Measurements from ENCODE around the gene MFAP1.
A peak's percentile ranks its signal among the peaks of the same experiment; 100 is the strongest.

Gene MFAP1

GRCh38 chr15:43775411-43775965, 49.0 kb downstream of the MFAP1 start:
- no peak for DNase-seq

DNA sequence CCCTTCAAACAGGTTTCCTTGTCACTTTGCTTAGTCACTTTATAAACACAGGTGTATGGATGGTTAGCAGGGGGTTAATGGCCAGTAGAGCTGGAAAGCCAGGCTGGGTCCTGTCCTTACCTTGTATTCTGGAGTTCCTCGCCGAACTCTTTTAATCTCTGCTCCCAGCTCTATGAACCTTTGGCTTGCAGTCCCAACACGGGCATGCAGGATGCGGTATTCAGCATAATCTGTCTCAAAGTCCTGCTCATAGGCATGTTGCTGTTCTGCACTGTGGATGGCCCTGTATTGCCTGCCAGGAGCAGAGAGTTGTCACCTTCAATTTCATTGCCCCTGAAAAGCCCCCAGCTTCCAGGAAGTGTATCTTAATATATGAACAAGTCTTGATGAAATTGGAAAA, 50.4 kb downstream of the MFAP1 start:
- no peak for DNase-seq

- DNase-seq = no peak
Measured at GRCh38 chr15:43772624-43773023, 51.9 kb downstream of the MFAP1 start.

DNA sequence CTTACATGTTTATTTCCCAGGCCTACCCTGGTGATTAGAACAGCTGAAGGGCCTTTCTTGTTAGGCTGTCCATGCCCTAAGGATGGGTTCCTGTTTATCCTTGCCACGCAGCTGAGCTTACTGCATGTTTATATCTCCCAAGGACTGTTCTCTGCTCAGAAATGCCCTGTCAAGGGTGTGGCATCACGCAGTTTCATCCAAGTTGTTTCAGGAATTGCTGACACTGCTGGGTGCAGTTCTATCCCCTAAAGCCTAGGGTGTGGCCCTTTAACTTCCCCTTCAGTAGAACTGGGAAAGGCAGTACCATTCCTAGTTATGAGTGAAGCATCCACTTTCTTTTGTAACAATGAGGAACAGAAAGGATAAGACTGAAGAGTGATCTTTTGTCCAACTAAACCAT, 52.7 kb downstream of the MFAP1 start:
- DNase-seq = no peak

- DNase-seq = peak; percentile 54
Measured at GRCh38 chr15:43769584-43770228, 54.8 kb downstream of the MFAP1 start.

DNA sequence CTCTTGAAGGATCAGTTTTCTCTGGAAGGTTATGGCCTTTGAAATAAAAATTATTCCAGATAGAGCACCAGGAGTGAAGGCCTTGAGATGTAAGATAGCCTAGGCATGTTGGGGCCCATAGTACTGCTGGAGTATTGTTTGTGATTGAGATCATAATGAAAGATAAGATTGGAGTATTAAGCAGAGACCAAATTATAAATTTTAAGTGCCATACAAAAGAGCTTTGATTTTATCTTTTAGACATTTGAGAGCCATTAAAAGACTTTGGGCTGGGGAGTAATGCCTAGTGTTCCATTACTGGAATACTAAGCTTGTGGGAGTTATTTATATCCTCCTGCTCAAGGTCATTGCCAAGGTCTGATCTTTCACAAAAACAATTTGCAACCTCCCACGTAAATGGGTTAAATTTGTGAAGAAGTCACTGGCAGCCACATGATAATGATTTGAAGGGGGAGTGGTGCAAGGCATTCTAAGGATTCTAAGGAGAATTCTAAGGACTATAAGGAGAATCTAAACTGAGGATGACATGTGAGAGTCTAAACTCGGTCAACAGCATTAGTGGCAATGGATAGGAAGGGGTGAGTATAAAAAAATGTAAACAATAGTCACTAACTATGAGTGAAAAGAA, 60.6 kb downstream of the MFAP1 start:
- no peak for DNase-seq

- no peak for DNase-seq
Measured at GRCh38 chr15:43762824-43763223, 61.7 kb downstream of the MFAP1 start.

Data from effector CD4-positive, alpha-beta T cell (primary cell).